GM19351 (cell line): ENCODE measurements around the gene KLHL20.

Experiments used
- ATAC-seq: cut with Tn5 transposase; IDR thresholded peaks from one replicate; pipeline ENCODE4 v1.9.1; 2021; ENCODE audit warnings: mild to moderate bottlenecking, moderate library complexity; ENCODE audit not compliant: unreplicated experiment

KLHL20 gene

GRCh38 chr1:173824315-173825081 is 109.7 kb downstream of the KLHL20 start, which contains the start of the genes CENPL and DARS2:
TSS of gene CENPL (minus strand) at chr1:173824883. CDS start at chr1:173811299, 13,584 bp downstream.
TSS of gene DARS2 (plus strand) at chr1:173824673. CDS start at chr1:173825230, 557 bp downstream.
- peak; percentile 79 for ATAC-seq

DNA sequence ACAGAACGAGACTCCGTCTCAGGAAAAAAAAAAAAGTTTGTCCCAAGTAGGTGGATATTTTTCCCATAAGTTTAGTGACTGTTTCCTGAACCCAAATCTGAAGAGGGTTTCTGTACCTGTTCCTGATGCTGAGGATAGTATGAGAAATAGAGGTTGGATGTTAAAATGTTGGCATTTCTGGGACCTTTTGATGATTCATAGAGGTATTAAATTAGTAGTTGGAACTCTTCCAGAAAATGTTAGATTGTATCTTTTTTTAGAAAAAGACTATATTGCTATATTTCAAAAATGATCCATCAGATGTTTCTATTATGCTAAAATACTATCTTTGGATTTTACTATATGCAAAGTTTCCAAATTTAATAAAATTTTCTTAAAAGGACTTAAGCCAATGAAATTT is 112.8 kb downstream of the KLHL20 start:
- no peak for ATAC-seq

DNA sequence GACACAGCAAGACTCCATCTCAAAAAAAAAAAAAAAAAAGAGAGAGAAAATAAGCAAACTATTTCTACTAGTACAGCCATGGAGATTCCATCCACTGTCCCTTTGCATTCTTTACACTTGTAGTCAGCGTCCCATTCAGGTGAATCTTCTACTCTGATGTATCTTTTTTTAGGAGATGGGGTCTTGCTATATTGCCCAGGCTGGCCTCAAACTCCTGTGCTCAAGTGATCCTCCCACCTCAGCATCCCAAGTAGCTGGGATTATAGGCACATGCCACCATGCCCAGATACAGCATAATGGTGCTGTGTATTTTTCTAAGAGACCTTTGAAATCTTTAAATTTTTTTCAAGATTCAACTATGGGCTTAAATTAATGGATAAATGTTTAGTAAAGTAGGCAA is 118.0 kb downstream of the KLHL20 start:
- ATAC-seq = no peak
